Panc1 (cell line): ENCODE results near the gene RPH3AL. TPM values are rescaled to one million over a fixed set of nuclear protein-coding genes. Genes with fewer than 3 reads are reported as not detected.

Experiments
- ATAC-seq: fragments of 200-7000 bp; cut with Tn5 transposase; 2 replicates; pipeline ENCODE4 v1.9.1; 2020; ENCODE audit warnings: mild to moderate bottlenecking, moderate library complexity
- BruUV-seq: library from RNA; stranded (reverse); fragments of 400-500 nt; replicated peaks from 2 replicates; lab custom pipeline; 2021; lab: Mats Ljungman, UMichigan
- CTCF ChIA-PET: fragments of 300-600 bp; sonication (Branson Sonifier 250); formaldehyde crosslinking; loops from one replicate; lab custom pipeline; 2022; ENCODE audit warnings: antibody characterized with exemption; lab: Charles Lee
- POLR2A ChIA-PET: fragments of 300-600 bp; sonication (Branson Sonifier 250); formaldehyde crosslinking; loops from one replicate; lab custom pipeline; 2022; ENCODE audit warnings: antibody characterized with exemption; lab: Charles Lee
- DNase-seq: peaks from one replicate; pipeline ENCODE4 v3.0.0-alpha.2; 2010; ENCODE audit warnings: low read depth, low spot score
- H3K27ac ChIP-seq: 2 replicates; pipeline ENCODE4 v1.5.1; 2011; ENCODE audit warnings: mild to moderate bottlenecking, low read length, inconsistent platforms
- H3K27me3 ChIP-seq: fragments of 200-500 bp; sonication (Bioruptor generic); 2 replicates; pipeline ENCODE4 v1.6.0; 2014; ENCODE audit warnings: low read length, inconsistent platforms; ENCODE audit not compliant: control insufficient read depth, insufficient read depth
- H3K36me3 ChIP-seq: fragments of 200-500 bp; sonication (Bioruptor generic); 2 replicates; pipeline ENCODE4 v1.5.1; 2014; ENCODE audit warnings: inconsistent platforms, mild to moderate bottlenecking, low read length, moderate library complexity; ENCODE audit not compliant: control insufficient read depth, insufficient read depth
- H3K4me1 ChIP-seq: 2 replicates; pipeline ENCODE4 v1.5.1; 2011; ENCODE audit warnings: inconsistent platforms, mild to moderate bottlenecking, low read length, moderate library complexity; ENCODE audit not compliant: control insufficient read depth, insufficient read depth
- H3K4me3 ChIP-seq, 2 experiments: 2 replicates each; pipeline ENCODE4 v1.5.1; 2011 to 2012; ENCODE audit warnings: low read depth in 2 of 2, low read length in 2 of 2, mild to moderate bottlenecking in 2 of 2, inconsistent platforms in 1 of 2, moderate library complexity in 1 of 2
- H3K9me3 ChIP-seq: fragments of 200-500 bp; sonication (Bioruptor generic); 2 replicates; pipeline ENCODE4 v1.5.1; 2014; ENCODE audit warnings: low read depth, mild to moderate bottlenecking, inconsistent platforms, low read length, moderate library complexity; ENCODE audit not compliant: control insufficient read depth, insufficient read depth
- POLR2AphosphoS5 ChIP-seq: IDR thresholded peaks from 2 replicates; pipeline ENCODE4 v1.6.1; 2012; ENCODE audit warnings: mild to moderate bottlenecking, low read depth, low read length, moderate library complexity
- SIN3A ChIP-seq: IDR thresholded peaks from 2 replicates; pipeline ENCODE4 v1.6.1; 2012; ENCODE audit warnings: low read depth, mild to moderate bottlenecking, low read length, moderate library complexity, borderline replicate concordance; ENCODE audit not compliant: insufficient read depth
- TCF7L2 ChIP-seq: IDR thresholded peaks from 2 replicates; pipeline ENCODE4 v1.6.1; 2011; ENCODE audit warnings: mild to moderate bottlenecking, low read depth, low read length, inconsistent platforms
- in situ Hi-C: cut with HindIII; loops from 2 replicates; pipeline ENCODE4 v1.10.0; 2016; ENCODE audit warnings: low sequenced_read_pairs, low pct_unique_long_range_greater_than_20kb
- intact Hi-C: fragments of 100-400 bp; cut with micrococcal nuclease; formaldehyde crosslinking; loops from one replicate; pipeline ENCODE4 v1.10.0; 2022; ENCODE audit not compliant: unreplicated experiment
- total RNA-seq: library from RNA; stranded (reverse); gene quantifications from one replicate; pipeline ENCODE4 v1.2.1, GENCODE V29; 2021; ENCODE audit not compliant: unreplicated experiment
- TF ChIP-seq, protein P1 (sequence below), 2 experiments: IDR thresholded peaks; 2 replicates each; pipeline ENCODE4 v1.6.1; 2011 to 2012; ENCODE audit warnings: low read depth in 2 of 2, control low read depth in 1 of 2, low read length in 1 of 2, mild to moderate bottlenecking in 1 of 2, moderate library complexity in 1 of 2; ENCODE audit not compliant: insufficient read depth in 1 of 2
- TF ChIP-seq, protein P2 (sequence below): fragments of 450-650 bp; IDR thresholded peaks from 2 replicates; pipeline ENCODE4 v1.5.1; 2017; ENCODE audit warnings: mild to moderate bottlenecking

RPH3AL gene
- total RNA-seq, 1 experiment from 2014 or later, result 2.2 TPM

DNA sequence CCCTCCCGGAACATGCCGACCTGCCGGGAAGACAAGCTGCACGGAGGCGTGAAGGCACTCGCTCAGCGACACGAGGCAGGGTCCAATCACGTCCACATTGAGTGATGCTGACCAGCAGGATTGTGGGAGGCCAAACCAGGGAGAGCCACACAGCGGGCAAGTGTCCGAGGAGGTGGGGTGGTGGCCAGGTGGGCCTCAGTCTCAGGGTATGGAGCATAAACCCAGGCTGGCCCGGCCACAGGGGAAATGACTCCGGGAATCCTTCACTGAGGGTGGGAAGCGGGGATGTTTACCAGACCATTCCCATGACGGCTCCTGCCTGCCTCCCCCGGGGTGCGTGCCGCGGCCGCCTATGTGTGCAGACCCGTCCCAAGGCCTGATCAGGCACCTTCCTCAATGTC lies 62.5 kb downstream of the RPH3AL start:
- intact Hi-C loops (no loop called here), in situ Hi-C loops (no loop called here)
- no TSS peak for BruUV-seq
- ChIA-PET CTCF (no interaction called here), POLR2A (no interaction called here)
- no peaks in the 10 kb centered on the region for H3K36me3 ChIP-seq
- no peaks in the 10 kb centered on the region for H3K9me3 ChIP-seq
- TF ChIP-seq SIN3A, result no peak
- TF ChIP-seq, protein P1, sequence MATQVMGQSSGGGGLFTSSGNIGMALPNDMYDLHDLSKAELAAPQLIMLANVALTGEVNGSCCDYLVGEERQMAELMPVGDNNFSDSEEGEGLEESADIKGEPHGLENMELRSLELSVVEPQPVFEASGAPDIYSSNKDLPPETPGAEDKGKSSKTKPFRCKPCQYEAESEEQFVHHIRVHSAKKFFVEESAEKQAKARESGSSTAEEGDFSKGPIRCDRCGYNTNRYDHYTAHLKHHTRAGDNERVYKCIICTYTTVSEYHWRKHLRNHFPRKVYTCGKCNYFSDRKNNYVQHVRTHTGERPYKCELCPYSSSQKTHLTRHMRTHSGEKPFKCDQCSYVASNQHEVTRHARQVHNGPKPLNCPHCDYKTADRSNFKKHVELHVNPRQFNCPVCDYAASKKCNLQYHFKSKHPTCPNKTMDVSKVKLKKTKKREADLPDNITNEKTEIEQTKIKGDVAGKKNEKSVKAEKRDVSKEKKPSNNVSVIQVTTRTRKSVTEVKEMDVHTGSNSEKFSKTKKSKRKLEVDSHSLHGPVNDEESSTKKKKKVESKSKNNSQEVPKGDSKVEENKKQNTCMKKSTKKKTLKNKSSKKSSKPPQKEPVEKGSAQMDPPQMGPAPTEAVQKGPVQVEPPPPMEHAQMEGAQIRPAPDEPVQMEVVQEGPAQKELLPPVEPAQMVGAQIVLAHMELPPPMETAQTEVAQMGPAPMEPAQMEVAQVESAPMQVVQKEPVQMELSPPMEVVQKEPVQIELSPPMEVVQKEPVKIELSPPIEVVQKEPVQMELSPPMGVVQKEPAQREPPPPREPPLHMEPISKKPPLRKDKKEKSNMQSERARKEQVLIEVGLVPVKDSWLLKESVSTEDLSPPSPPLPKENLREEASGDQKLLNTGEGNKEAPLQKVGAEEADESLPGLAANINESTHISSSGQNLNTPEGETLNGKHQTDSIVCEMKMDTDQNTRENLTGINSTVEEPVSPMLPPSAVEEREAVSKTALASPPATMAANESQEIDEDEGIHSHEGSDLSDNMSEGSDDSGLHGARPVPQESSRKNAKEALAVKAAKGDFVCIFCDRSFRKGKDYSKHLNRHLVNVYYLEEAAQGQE (IDR thresholded peaks at IDR 0.05; ENCODE audit: insufficient read depth in 1 of 2, low read depth in 2 of 2, low read length in 1 of 2), result no peak
- no peak for TF ChIP-seq POLR2AphosphoS5
- TF ChIP-seq, protein P2, sequence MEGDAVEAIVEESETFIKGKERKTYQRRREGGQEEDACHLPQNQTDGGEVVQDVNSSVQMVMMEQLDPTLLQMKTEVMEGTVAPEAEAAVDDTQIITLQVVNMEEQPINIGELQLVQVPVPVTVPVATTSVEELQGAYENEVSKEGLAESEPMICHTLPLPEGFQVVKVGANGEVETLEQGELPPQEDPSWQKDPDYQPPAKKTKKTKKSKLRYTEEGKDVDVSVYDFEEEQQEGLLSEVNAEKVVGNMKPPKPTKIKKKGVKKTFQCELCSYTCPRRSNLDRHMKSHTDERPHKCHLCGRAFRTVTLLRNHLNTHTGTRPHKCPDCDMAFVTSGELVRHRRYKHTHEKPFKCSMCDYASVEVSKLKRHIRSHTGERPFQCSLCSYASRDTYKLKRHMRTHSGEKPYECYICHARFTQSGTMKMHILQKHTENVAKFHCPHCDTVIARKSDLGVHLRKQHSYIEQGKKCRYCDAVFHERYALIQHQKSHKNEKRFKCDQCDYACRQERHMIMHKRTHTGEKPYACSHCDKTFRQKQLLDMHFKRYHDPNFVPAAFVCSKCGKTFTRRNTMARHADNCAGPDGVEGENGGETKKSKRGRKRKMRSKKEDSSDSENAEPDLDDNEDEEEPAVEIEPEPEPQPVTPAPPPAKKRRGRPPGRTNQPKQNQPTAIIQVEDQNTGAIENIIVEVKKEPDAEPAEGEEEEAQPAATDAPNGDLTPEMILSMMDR, result no peak
- TF ChIP-seq TCF7L2, result no peak
- H3K27me3 ChIP-seq, result no peaks in the 10 kb centered on the region
- H3K27ac ChIP-seq, result no peak overlapping the region
- no peaks in the 10 kb centered on the region for H3K4me1 ChIP-seq
- ATAC-seq, result no peak
- H3K4me3 ChIP-seq, result no peak overlapping the region
- no peak for DNase-seq

DNA sequence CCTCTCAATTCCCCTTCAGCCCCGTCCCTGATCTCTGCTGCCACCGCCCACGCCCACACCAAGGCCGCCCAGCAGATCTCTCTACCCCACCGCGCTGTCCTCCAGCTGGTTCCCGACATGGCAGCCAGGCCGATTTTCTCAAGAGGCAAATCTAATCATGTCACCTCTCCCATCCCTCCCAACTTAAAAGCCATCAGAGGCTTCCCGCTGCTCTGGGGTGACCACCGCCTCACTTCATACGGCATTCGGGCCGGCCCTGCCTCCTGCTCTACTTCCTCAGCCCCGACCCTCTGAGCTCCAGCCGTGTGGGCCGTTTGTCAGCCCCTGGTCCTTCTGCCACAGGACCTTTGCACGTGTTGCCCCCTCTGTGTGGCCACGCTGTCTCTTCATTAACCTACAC lies 63.2 kb downstream of the RPH3AL start:
- Histone ChIP-seq H3K4me3 (no peak overlapping the region), H3K4me1 (no peaks in the 10 kb centered on the region), H3K9me3 (no peaks in the 10 kb centered on the region), H3K36me3 (no peaks in the 10 kb centered on the region), H3K27ac (no peak overlapping the region), H3K27me3 (no peaks in the 10 kb centered on the region)
- POLR2A ChIA-PET, result no interaction called here
- DNase-seq (no peak), ATAC-seq (no peak)
- in situ Hi-C loops (no loop called here), intact Hi-C loops (no loop called here)
- CTCF ChIA-PET, result no interaction called here
- no TSS peak for BruUV-seq
- TF ChIP-seq TCF7L2 (no peak), POLR2AphosphoS5 (no peak), SIN3A (no peak)
- TF ChIP-seq, protein P1 (IDR thresholded peaks at IDR 0.05; ENCODE audit: insufficient read depth in 1 of 2, low read depth in 2 of 2, low read length in 1 of 2), result no peak
- TF ChIP-seq, protein P2, result no peak
